SJSA1 (cell line): ENCODE data around the gene MED1. TPM values are rescaled to one million over a fixed set of nuclear protein-coding genes. Genes with fewer than 3 reads are reported as not detected.
A peak's percentile ranks its signal among the peaks of the same experiment; 100 is the strongest.
"Not testable (repeated sequence)": the region's sequence is repeated elsewhere in the genome, so short reads cannot be mapped to it uniquely, and the experiment has no call there.

Source experiments
- DNase-seq, 2 experiments: peaks; one replicate each; pipeline ENCODE4 v3.0.0-alpha.2; 2015 to 2020; ENCODE audit warnings: low spot score in 2 of 2, low read depth in 1 of 2
- H3K27ac ChIP-seq: fragments of 250-450 bp; sonication (Bioruptor Pico); 2 replicates; pipeline ENCODE4 v1.5.1; 2020; ENCODE audit warnings: mild to moderate bottlenecking, moderate library complexity
- H3K27me3 ChIP-seq: fragments of 250-450 bp; sonication (Bioruptor Pico); replicated peaks from 2 replicates; pipeline ENCODE4 v1.5.1; 2020; ENCODE audit warnings: mild to moderate bottlenecking, moderate library complexity
- H3K36me3 ChIP-seq: fragments of 250-450 bp; sonication (Bioruptor Pico); 2 replicates; pipeline ENCODE4 v1.5.1; 2020; ENCODE audit warnings: mild to moderate bottlenecking
- H3K4me1 ChIP-seq: fragments of 250-450 bp; sonication (Bioruptor Pico); replicated peaks from 2 replicates; pipeline ENCODE4 v1.6.1; 2021; ENCODE audit warnings: mild to moderate bottlenecking
- H3K4me3 ChIP-seq: fragments of 250-450 bp; sonication (Bioruptor Pico); 2 replicates; pipeline ENCODE4 v1.5.1; 2020; ENCODE audit warnings: mild to moderate bottlenecking
- H3K9me3 ChIP-seq: fragments of 250-450 bp; sonication (Bioruptor Pico); replicated peaks from 2 replicates; pipeline ENCODE4 v1.5.1; 2020; ENCODE audit warnings: mild to moderate bottlenecking
- total RNA-seq: library from RNA; depleted of rRNA; stranded (reverse); fragments of >200 nt; shearing (Covaris generic); gene quantifications from 2 replicates; pipeline ENCODE4 v1.2.3, GENCODE V29; 2014

The MED1 gene
- total RNA-seq, 1 experiment from 2014 or later = 15.4 TPM

GRCh38 chr17:39461926-39462569 is 11.0 kb upstream of the MED1 start:
- H3K27ac ChIP-seq = peak overlapping the region; percentile 87
- DNase-seq = peak in 1 of 2 experiments; percentile 46

GRCh38 chr17:39461113-39461925 is 10.3 kb upstream of the MED1 start, which contains the start of gene CDK12:
Gene CDK12, plus strand, starts transcription at chr17:39461486. Its CDS starts 586 bp downstream, at chr17:39462072.
- Histone ChIP-seq H3K27me3 (no peaks in the 10 kb centered on the region), H3K9me3 (0 out of 2 replicates have a peak, but pooled peaks cover 4% of the 10 kb centered on the region), H3K36me3 (peaks cover 14% of the 10 kb centered on the region; the same call in 1 of the 2 replicates), H3K27ac (peak within 1 kb of the TSS; percentile 87), H3K4me1 (0 out of 2 replicates have a peak, but pooled peaks cover 3% of the 10 kb centered on the region), H3K4me3 (peak within 1 kb of the TSS; percentile 84)
- peak; percentile 97 to 98 for DNase-seq

More at GRCh38 chr17:39461926-39462569, 11.0 kb upstream of the MED1 start:
- H3K36me3 ChIP-seq = peaks cover 16% of the 10 kb centered on the region; the same call in 1 of the 2 replicates
- 0 out of 2 replicates have a peak, but pooled peaks cover 3% of the 10 kb centered on the region for H3K4me1 ChIP-seq
- H3K4me3 ChIP-seq = peak overlapping the region; percentile 84
- H3K27me3 ChIP-seq = no peaks in the 10 kb centered on the region
- H3K9me3 ChIP-seq = 0 out of 2 replicates have a peak, but pooled peaks cover 4% of the 10 kb centered on the region

- Histone ChIP-seq H3K4me1 (peaks cover 7% of the 10 kb centered on the region; the same call in 1 of the 2 replicates), H3K27ac (no peak overlapping the region), H3K27me3 (no peaks in the 10 kb centered on the region), H3K36me3 (no peaks in the 10 kb centered on the region), H3K4me3 (no peak overlapping the region), H3K9me3 (0 out of 2 replicates have a peak, but pooled peaks cover 4% of the 10 kb centered on the region)
- no peak for DNase-seq
These were observed 4.9 kb upstream of the MED1 start for GRCh38 chr17:39455919-39456318.

GRCh38 chr17:39450051-39450450 is 1.0 kb downstream of the MED1 start:
- no peak for DNase-seq
- Histone ChIP-seq H3K27ac (no peak overlapping the region), H3K36me3 (peaks cover 29% of the 10 kb centered on the region), H3K27me3 (no peaks in the 10 kb centered on the region), H3K4me3 (peak overlapping the region; percentile 67), H3K4me1 (peaks cover 14% of the 10 kb centered on the region), H3K9me3 (no peaks in the 10 kb centered on the region)

- DNase-seq = no peak
- Histone ChIP-seq H3K9me3 (no peaks in the 10 kb centered on the region; the same call in 1 of the 2 replicates), H3K36me3 (peaks cover 46% of the 10 kb centered on the region), H3K27me3 (no peaks in the 10 kb centered on the region), H3K4me1 (peaks cover 14% of the 10 kb centered on the region), H3K27ac (no peak overlapping the region), H3K4me3 (no peak overlapping the region)
These were observed 3.5 kb downstream of the MED1 start for GRCh38 chr17:39447561-39447960.

- Histone ChIP-seq H3K4me1 (no peaks in the 10 kb centered on the region), H3K4me3 (no peak overlapping the region), H3K36me3 (peaks cover 79% of the 10 kb centered on the region), H3K27me3 (no peaks in the 10 kb centered on the region), H3K27ac (no peak overlapping the region), H3K9me3 (no peaks in the 10 kb centered on the region; the same call in 1 of the 2 replicates)
- no peak for DNase-seq
These were observed 7.7 kb downstream of the MED1 start for GRCh38 chr17:39443326-39443725.

GRCh38 chr17:39439868-39440267 is 11.2 kb downstream of the MED1 start:
- DNase-seq, H3K27me3 ChIP-seq, H3K27ac ChIP-seq, H3K9me3 ChIP-seq, H3K4me3 ChIP-seq, H3K4me1 ChIP-seq: not testable (repeated sequence)
- peaks cover 80% of the 10 kb centered on the region for H3K36me3 ChIP-seq

GRCh38 chr17:39429600-39429999 is 21.5 kb downstream of the MED1 start:
- Histone ChIP-seq H3K27me3 (no peaks in the 10 kb centered on the region), H3K36me3 (peaks cover 86% of the 10 kb centered on the region), H3K9me3 (no peaks in the 10 kb centered on the region), H3K4me3 (no peak overlapping the region), H3K4me1 (peaks cover 11% of the 10 kb centered on the region), H3K27ac (no peak overlapping the region)
- DNase-seq = no peak

GRCh38 chr17:39416141-39416540 is 34.9 kb downstream of the MED1 start:
- Histone ChIP-seq H3K4me1 (no peaks in the 10 kb centered on the region), H3K27me3 (no peaks in the 10 kb centered on the region), H3K4me3 (no peak overlapping the region), H3K9me3 (no peaks in the 10 kb centered on the region), H3K27ac (no peak overlapping the region), H3K36me3 (peaks cover 83% of the 10 kb centered on the region)
- no peak for DNase-seq

GRCh38 chr17:39410279-39410678 is 40.8 kb downstream of the MED1 start:
- Histone ChIP-seq H3K27me3 (no peaks in the 10 kb centered on the region), H3K9me3 (no peaks in the 10 kb centered on the region), H3K36me3 (peaks cover 81% of the 10 kb centered on the region), H3K4me1 (no peaks in the 10 kb centered on the region), H3K4me3 (no peak overlapping the region), H3K27ac (no peak overlapping the region)
- no peak for DNase-seq

GRCh38 chr17:39408360-39408759 is 42.7 kb downstream of the MED1 start:
- DNase-seq = no peak
- Histone ChIP-seq H3K36me3 (peaks cover 65% of the 10 kb centered on the region), H3K27ac (no peak overlapping the region), H3K27me3 (no peaks in the 10 kb centered on the region), H3K9me3 (no peaks in the 10 kb centered on the region), H3K4me3 (no peak overlapping the region), H3K4me1 (peaks cover 12% of the 10 kb centered on the region)

- Histone ChIP-seq H3K27me3 (no peaks in the 10 kb centered on the region), H3K4me3 (no peak overlapping the region), H3K4me1 (peaks cover 12% of the 10 kb centered on the region), H3K9me3 (no peaks in the 10 kb centered on the region), H3K36me3 (peaks cover 54% of the 10 kb centered on the region), H3K27ac (no peak overlapping the region)
- no peak for DNase-seq
These were observed 44.1 kb downstream of the MED1 start for GRCh38 chr17:39406951-39407350.

GRCh38 chr17:39405436-39405835 is 45.6 kb downstream of the MED1 start:
- peaks cover 17% of the 10 kb centered on the region for H3K4me1 ChIP-seq
- no peaks in the 10 kb centered on the region for H3K9me3 ChIP-seq
- H3K27ac ChIP-seq = no peak overlapping the region
- H3K27me3 ChIP-seq = no peaks in the 10 kb centered on the region
- peaks cover 43% of the 10 kb centered on the region for H3K36me3 ChIP-seq
- no peak for DNase-seq
- no peak overlapping the region for H3K4me3 ChIP-seq
